Endothelial cell of hepatic sinusoid (primary cell): ENCODE measurements around the gene COQ8B.

Experiments
- in situ Hi-C: cut with HindIII; loops from 2 replicates; pipeline ENCODE4 v1.10.0; 2017; ENCODE audit warnings: low sequenced_read_pairs

The COQ8B gene

DNA sequence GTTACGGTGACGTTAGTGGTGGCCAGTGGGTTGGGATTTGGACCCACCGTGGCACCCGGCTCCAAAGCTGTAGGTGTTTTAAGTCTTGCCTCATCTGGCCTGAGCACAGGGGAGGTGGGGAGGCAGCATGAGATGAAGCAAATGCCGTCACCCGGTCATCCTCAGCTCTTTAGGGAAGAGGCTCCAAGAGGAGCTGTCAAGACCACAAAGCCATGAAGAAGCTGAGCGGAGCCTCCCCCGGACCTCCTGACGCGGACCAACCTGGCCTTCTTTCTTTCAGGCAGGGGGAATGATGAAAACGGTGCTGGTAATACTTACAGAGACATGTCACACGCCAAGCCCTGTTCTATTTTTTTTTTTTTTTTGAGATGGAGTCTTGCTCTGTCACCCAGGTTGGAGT lies 26.2 kb upstream of the COQ8B start:
- in situ Hi-C loops = no loop called here

DNA sequence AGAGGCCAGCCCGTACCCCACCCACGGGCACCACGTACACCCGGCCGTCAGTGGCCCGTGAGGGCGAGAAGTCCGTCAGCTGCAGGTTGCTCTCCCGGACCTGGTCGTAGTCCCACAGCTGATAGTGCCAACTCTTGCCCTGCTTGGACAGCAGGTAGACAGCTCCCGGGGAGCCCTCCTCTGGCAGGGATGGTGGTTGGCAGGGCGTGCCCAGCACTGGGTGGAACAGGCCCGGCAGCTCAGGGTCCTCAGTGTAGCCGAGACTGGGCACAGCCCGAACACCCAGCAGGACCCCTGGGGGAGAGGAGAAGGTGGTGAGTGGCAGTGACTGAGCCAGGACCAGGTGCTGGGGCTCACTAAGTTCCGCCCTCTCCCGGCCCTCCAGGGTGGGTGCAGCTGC lies 25.8 kb upstream of the COQ8B start:
- in situ Hi-C loops = no loop called here

DNA sequence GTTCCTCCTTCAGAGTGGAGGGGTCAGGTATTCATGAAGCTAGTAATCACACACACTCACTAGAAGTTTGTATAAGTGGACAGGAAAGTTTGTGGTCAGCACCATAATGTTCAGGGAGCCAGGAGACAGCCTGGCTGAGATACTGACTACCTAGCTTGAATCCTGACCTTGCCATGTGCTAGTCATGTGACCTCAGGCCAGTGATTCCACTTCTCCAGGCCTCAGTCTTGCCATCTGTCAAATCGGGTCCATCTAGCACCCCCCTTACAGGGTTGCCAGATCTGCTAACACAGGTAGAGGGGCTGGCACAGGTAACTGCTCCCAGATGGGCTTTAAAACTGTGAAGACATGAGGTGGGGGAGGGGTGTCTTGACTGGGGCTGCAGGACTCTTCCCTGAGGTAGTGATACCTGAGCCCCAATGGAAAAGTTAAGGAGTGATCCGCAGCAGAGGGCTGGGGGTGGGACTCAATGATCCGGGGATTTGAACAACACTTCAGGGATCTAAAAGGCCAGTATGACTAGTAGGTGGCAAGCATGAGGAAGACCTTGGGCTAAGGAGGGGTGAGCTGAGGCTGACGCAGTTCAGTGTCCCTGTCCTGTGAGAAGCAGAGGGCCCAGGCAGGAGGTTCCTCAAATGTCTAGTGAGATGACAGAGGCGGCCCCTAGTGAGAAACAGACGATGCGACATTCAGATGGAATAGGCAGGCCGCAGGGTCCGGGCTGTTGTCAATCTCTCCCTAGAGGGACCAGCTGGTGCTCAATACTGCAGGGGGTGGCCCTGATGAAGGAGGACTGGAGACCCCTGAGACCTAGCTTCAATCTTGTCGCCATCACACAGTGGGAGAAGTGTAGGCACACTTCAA lies 25.1 kb upstream of the COQ8B start:
- in situ Hi-C loops = no loop called here

DNA sequence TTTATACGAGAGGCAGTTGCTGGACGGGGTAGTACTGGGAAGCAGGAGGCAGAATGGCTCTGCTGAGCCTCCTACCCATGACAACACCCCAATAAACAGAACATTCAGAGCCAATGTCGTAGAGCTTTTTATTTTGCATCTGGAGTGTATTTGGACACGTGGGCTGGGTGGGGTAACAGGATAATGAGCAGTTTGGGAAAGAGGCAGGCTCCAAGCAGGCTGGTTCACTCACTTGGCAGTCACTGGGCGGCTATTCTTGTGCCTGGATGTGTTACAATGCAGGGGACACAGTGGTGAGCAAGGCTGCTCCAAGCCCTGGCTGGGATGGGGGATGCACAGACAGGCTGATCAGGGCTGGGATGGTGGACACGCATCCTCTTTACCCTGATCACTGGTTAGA lies 24.1 kb upstream of the COQ8B start:
- in situ Hi-C loops = no loop called here

DNA sequence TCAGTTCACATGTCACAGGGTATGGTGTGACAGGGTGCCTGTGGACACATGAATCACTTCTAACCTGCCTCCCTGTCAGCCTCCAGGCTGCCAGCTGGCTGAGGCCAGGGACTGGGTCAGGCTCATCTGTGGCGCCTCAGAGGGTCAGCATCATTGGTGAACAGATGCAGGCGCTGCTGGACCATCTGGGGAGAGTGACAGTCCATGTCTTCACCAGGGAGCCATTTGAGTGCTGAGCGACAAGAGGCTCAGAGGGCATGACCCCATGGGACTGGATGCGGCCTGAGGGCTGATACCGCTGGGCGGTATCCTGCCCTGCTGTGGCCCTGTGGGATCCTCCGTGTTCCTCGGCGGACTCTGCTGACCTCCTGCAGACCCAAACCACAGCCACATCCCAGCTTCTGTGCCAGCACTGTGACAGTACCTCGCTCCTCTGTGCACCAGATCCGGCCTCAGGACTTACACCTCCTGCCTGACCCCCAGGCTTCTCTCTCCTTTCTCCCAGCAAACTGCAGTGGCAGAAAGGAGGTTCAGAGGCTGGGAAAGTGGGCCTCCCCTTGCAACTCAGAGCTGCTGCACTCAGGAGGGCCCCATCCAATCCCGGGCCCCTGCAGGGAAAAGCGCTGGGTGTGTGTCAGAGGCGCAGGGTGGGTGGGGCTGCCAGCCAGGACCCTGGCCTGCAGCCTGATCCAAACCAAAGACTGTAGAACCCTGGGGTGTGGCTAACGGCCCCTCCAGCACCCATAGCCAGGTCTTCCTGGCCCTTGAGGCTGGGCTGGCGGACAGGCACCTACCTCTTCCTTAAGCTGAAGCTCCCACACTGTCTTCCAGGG lies 23.4 kb upstream of the COQ8B start:
- in situ Hi-C loops = no loop called here

DNA sequence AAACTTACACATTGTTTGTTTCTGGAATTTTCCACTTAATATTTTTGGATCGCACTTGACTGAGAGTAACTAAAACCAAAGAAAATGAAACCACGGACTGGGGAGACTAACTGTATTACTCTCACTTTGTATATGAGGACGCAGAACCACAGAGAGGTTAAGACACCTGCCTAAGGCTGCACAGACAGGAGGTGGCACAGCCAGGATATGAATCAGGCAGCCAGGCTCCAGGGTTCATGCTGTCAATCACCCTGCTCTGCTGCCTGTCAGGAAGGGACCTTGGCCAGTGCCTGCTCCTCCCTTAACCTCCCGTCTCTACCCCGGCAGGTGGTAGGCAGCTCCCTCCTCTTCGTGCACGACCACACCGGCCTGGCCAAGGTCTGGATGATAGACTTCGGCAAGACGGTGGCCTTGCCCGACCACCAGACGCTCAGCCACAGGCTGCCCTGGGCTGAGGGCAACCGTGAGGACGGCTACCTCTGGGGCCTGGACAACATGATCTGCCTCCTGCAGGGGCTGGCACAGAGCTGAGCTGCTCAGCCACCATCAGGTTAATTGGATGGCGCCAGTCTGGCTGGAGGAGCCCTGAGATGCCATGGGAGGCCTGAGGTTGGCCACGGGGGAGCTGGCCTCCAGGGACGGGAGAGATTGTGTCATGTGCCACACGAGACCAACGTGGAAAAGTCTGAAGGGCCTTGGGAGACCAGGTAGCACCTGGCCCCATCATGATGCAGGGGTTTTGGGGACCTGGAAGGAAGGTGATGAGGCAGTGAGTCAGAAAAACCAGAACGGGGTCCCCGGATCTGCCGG lies 22.5 kb upstream of the COQ8B start:
- in situ Hi-C loops = no loop called here

DNA sequence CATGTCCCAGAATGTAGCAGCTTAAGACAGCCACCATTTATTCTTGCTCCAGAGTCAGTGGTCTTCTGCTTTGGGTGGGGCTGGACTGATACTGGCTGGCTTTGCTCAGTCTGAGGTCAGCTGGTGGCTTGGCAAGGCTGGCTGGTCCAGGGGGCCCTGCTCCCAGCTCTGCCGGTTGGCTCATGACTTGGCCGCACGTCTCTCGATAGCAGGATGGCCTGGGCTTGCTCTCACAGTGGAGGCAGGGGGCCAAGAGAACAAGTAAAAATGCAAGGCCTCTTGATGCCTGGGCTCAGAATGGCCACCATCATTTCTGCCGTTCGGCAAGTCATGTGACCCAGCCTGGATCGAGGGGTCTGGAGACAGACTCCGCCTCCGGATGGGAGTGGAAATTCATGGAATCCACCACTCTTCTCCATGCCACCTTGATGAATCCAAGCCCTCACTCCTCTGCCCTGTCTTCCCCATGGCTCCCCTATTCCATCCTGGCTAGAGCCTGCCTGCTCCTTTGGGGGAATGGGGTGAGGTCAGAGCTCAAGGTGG lies 20.5 kb upstream of the COQ8B start:
- in situ Hi-C loops = no loop called here

DNA sequence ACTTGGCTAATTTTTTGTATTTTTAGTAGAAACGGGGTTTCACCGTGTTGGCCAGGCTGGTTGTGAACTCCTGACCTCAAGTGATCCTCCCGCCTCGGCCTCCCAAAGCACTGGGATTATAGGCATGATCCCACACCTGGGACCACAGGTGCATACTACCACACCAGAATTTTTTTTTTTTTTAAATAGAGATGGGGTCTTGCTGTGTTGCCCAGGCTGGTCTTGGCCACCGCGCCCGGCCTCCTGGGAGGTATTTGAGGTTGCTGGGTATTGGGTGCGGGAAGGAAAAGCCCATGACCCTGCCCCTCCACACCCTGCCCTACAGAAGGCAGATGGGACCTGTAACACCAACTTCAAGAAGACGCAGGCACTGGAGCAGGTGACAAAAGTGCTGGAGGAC lies 20.0 kb upstream of the COQ8B start:
- in situ Hi-C loops = no loop called here

DNA sequence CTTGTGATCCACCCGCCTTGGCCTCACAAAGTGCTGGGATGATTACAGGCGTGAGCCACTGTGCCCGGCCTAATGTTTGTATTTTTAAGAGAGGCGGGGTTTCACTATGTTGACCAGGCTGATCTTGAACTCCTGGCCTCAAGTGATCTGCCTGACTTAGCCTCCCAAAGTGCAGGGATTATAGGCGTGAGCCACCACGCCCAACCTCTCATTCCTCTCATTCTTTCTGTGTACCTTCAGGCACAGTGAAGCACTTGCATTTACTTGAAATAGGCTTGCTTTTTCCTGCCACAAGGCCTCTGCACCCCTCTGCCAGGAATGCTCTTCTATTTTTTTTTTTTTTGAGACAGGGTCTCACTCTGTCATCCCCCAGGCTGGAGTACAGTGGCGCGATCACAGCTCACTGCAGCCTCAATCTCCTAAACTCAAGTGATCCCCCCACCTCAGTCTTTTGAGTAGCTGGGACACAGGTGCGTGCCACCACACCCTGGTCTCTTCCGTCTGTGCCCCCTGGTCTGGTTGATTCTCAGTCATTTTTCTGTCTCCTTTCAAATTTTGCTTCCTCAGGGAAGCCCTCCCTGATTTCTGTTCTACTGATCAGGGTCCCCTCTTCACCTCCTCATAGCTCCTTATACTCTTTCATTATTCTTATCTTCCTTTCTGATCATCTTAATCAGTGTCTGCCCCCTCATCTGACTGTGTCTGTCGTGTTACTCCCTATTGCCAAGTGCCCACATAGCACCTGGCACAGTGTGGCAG lies 18.5 kb upstream of the COQ8B start:
- in situ Hi-C loops = no loop called here

DNA sequence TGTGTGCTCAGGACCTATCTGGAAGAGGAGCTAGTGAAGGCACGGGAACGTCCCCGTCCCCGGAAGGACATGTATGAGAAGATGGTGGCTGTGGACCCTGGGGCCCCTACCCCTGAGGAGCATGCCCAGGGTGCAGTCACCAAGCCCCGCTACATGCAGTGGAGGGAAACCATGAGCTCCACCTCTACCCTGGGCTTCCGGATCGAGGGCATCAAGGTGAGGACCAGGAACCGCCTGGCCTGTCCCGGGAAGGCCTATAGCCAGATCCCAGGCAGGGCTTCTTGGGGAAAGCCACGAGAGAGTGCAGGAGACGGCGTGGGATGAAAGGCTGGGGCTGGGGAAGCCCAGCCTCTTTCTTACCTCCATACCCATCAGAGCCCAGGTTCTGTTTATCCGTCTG lies 16.5 kb upstream of the COQ8B start:
- in situ Hi-C loops = loop anchor here (5.0 kb wide), 1 partner anchor 44 kb away; the partner anchor contains the start of genes MIA and RAB4B

DNA sequence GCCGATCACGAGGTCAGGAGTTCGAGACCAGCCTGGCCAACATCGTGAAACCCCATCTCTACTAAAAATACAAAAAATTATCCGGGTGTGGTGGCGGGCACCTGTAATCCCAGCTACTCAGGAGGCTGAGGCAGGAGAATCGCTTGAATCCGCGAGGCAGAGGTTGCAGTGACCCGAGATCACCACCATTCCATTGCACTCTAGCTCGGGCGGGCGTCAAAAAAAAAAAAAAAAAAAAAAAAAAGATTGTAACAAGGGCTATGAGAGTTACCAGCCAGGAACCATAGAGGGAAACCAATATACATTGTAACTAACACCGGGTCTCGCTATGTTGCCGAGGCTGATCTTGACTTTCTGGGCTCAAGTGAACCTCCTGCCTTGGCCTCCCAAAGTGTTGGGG lies 15.6 kb upstream of the COQ8B start:
- in situ Hi-C loops = loop anchor here (5.0 kb wide), 1 partner anchor 45 kb away; the partner anchor contains the start of genes MIA and RAB4B

DNA sequence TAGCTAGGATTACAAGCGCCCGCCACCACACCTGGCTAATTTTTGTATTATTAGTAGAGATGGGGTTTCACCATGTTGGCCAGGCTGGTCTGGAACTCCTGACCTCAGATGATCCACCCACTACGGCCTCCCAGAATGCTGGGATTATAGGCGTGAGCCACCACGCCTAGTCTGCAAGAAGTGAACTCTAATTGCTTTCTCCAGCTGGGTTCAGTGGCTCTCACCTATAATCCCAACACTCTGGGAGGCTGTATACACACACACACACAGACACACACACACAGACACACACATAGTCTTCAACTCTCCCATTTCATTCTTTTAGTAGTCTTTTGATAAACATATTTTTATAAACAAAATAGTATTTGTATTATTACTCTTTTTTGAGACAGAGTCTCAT lies 13.4 kb upstream of the COQ8B start:
- in situ Hi-C loops = loop anchor here (5.0 kb wide), 1 partner anchor 47 kb away; the partner anchor contains the start of genes MIA and RAB4B

DNA sequence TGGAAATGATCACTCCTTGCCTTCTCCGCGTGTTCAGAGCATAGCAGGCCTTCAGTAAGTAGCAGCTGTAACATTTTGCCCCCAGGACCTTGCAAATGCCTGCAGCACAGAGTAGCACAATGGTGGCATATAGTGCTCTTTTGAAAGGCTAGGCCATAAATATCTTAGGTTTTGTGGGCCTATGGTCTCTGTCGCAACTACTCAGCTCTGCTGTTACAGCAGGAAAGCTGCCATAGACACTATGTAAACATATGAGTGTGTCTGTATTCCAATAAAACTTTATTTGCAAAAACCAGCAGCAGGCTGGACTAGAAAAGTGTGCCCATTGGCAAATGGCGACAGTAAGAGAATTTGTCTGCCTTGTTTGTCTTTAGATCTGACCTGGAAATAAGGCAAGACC lies 9.6 kb upstream of the COQ8B start:
- in situ Hi-C loops = no loop called here

DNA sequence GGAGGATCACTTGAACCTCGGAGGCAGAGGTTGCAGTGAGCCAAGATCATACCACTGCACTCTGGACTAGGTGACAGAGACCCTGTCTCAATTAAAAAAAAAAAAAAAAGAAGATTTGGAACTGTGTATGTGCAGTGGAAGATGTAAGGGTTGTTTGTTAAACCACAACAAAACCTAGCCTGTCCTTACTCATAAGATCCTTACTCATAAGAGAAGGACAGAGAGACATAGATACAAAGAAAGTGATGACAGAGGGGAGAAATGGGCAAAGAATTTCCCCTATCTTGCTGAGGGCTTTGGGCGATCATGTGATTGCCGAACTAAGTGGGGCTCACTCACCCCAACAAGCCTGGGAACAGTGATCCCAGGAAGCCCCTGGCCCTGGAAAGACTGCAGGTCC lies 8.2 kb upstream of the COQ8B start:
- in situ Hi-C loops = no loop called here

DNA sequence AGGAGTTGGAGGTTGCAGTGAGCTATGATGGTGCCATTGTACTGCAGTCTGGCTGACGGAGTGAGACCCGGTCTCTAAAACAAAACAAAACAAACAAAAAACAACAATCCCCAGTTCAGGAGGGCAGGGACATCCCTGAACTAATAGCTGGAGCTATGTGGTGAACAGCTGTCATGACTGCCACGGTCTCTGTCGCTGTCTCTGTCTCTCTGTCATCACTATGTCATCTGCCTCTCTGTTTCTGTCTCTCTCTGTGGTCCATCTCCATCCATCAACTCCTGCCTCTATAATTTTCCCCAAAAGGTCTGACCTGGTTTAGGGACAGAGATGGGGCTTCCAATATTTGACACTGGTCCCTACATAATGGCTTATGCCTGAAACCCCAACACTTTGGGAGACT lies 7.6 kb upstream of the COQ8B start:
- in situ Hi-C loops = no loop called here

DNA sequence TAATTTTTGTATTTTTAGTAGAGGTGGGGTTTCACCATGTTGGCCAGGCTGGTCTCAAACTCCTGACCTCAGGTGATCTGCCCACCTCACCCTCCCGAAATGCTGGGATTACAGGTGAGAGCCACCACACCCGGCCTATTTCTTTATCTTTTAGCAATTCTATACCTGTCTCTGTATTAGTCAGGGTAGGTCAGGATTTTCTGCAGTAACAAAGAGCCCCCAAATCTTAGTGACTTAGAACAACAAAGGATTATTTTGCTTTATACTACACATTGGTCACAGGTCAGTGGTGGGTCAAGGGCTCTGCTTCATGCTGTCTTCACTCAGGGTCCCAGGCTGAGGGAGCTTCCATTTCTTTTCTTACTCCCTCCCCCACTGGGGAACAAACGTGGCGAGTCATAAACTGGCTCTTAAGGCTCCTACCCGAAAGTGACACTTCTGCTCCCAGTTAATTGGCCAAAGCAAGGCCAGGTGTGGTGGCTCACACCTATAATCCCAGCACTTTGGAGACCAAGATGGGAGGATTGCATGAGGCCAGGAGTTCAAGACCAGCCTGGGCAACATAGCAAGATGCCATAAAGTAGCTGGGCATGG lies 7.1 kb upstream of the COQ8B start:
- in situ Hi-C loops = no loop called here

DNA sequence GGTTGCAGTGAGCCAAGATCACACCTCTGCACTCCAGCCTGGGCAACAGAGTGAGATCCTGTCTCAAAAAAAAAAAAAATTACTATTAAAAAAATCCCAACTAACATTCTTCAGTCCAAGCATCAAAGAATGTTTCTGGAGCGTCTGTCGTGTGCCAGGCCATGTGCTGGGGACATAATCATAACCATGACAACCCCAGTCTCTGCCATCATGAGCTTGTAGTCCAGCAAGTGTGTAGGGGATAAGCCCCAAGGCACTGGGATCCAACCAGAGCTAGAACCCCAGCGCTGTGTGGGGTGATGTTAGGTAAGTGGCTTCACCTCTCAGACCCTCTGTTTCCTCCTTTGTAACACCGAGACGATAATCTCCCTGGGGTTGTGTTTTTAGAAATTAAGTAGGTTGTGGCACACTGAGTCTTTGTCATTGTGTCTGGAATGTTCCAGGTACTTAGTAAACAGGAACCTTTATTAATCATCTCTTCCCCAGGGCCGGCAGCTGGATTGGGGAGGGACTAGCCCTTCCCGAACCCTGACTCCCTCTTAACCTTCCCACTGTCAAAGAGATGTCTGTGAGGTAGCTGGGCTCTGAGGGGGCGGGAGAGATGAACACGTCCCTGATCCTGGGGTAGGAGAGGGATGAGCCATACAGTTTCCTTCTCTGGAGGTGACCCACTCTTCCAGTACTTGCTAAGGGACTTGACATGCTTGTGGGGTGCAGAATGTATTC lies 5.4 kb upstream of the COQ8B start:
- in situ Hi-C loops = no loop called here

DNA sequence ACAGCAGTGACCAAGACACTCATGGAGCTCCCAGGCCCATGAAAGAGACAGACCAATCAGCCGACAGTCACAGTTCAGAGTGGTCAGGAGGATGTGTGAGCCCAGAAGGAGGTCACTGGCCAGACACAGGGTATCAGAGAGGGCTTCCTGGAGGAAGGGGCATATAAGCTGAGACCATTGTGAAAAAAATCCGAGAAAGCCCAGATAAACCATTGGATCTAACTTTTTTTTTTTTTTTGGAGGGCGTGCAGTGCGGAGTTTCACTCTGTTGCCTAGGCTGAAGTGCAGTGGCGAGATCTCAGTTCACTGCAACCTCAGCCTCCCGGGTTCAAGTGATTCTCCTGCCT lies 4.4 kb upstream of the COQ8B start:
- in situ Hi-C loops = no loop called here

DNA sequence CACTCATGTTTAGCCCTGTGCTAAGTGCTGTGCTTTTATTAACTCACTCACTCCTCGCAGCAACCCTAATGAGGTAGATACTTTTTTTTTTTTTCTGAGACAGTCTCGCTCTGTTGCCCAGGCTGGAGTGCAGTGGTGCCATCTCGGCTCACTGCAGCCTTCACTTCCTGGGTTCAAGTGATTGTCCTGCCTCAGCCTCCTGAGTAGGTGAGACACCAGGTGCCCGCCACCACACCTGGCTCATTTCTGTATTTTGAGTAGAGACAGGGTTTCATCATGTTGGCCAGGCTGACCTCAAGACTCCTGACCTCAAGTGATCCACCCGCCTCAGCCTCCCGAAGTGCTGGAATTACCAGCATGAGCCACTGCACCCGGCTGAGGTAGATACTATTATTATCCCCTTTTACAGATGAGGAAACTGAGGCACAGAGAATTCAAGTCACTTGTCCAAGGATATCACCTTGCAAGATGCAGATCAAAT lies 2.8 kb upstream of the COQ8B start:
- in situ Hi-C loops = no loop called here
